Heart left ventricle (tissue), 13 donors: ENCODE results near the gene TLE5.

Experiments used
- CTCF ChIP-seq, 12 donors: fragments of 200-600 bp; sonication (generic) in 4 of 12; IDR thresholded peaks; one replicate each; pipeline versions ENCODE4 v1.5.0 to v1.8.0; 2018 to 2022; ENCODE audit warnings: antibody characterized with exemption in 12 of 12, mild to moderate bottlenecking in 5 of 12
- POLR2A ChIP-seq, 2 donors: fragments of 450-650 bp; IDR thresholded peaks; one replicate each; pipeline ENCODE4 v1.6.1; 2017; ENCODE audit warnings: antibody characterized with exemption in 2 of 2, mild to moderate bottlenecking in 2 of 2, moderate library complexity in 2 of 2
- donor health status: ischemic (EF 13 %, LVEDD 7.1; RV severe dilation, severe dysfunction).
- donor health status: DM: no; HTN: yes; CAD: no.
- donor health status: DM: no; HTN: no; CAD: no.
- donor health status: ischemic (EF 25% LVEDD 6.9; RV normal size, moderate dysfunction).
- donor health status: ischemic (EF 25% LVEDD 5.7; RV mildly dilated, moderate dysfunction).
- donor health status: ischemic (EF 35%, LVEDD 5.7; RV mildly dilated, moderate dysfunction).
- donor health status: nonischemic (EF 11% LVEDD 7.7; RV severe dilation, severe dysfunction).
- donor health status: DM: yes; HTN: yes; CAD: no.
- donor health status: PGD.
- donor health status: ischemic (EF 29% LVEDD 5.4; RV normal size, mild dysfunction).
- donor health status: nonischemic (EF 23%, LVEDD 6.1; RV moderate dilation, normal function).

- TF ChIP-seq POLR2A (IDR thresholded peaks at IDR 0.05) (no peak), CTCF (IDR thresholded peaks at IDR 0.05) (no peak)
Measured at GRCh38 chr19:3055741-3056416, 6.4 kb downstream of the TLE5 start.
